Activated naive CD8-positive, alpha-beta T cell treated with anti-CD3 and anti-CD28 coated beads, Interleukin-2, amount 50 U/mL, for 24 hours (primary cell): ENCODE results near the gene ARAP1.

Source experiments
- ATAC-seq: fragments of 150-1000 bp; cut with Tn5 transposase; one replicate; pipeline ENCODE4 v1.10.0; 2021
- DNase-seq: peaks from one replicate; pipeline ENCODE4 v3.0.0; 2021
- H3K27ac Mint-ChIP-seq: one replicate; pipeline ENCODE4 v1.8.0; 2021; ENCODE audit warnings: mild to moderate bottlenecking, mixed read lengths
- H3K27me3 Mint-ChIP-seq: one replicate; pipeline ENCODE4 v1.8.0; 2021; ENCODE audit warnings: mixed read lengths
- H3K36me3 Mint-ChIP-seq: one replicate; pipeline ENCODE4 v1.8.0; 2021; ENCODE audit warnings: low read depth, mixed read lengths
- H3K4me1 Mint-ChIP-seq: one replicate; pipeline ENCODE4 v1.8.0; 2021; ENCODE audit warnings: mixed read lengths
- H3K4me3 Mint-ChIP-seq: one replicate; pipeline ENCODE4 v1.8.0; 2021; ENCODE audit warnings: mild to moderate bottlenecking, moderate library complexity, mixed read lengths
- H3K9me3 Mint-ChIP-seq: one replicate; pipeline ENCODE4 v1.8.0; 2021; ENCODE audit warnings: mixed read lengths

ARAP1 gene

DNA sequence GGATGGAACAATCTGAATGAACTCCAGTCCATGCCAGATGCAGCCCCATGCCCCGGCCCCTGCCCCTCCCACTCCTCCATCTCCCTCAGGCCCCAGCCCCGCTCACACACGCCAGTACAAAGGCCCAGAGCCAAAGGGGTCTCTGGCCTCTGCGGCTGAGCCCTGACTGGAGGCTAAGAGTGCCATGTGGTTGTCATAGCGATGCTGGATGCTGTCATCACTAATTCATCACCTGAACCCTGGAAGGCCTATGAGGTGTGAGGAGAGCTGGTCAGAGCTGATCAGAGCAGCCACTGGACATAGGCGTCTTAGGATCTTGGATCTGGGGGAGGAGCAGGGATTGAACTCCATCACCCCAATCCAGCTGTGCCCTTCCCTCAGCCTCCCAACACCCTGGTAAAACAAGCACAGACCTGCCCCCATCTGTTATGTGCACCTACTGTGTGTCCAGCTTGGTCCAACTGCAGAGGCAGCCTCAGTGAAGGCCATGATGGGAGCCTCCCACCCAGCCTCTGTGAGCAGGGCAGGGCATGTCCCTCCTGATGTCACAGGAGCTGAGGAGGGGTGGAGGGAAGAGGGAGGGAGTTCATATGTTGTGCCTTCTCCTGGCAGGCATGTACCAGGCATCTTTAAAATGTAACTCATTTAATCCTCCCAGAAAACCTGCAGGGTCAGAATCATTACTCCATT lies 94.7 kb downstream of the ARAP1 start:
- H3K9me3 Mint-ChIP-seq, result no peaks in the 10 kb centered on the region
- H3K36me3 Mint-ChIP-seq, result no peaks in the 10 kb centered on the region
- no peak for DNase-seq
- no peaks in the 10 kb centered on the region for H3K4me1 Mint-ChIP-seq
- H3K4me3 Mint-ChIP-seq, result no peak overlapping the region
- ATAC-seq, result no peak
- peaks cover 11% of the 10 kb centered on the region for H3K27me3 Mint-ChIP-seq
- H3K27ac Mint-ChIP-seq, result no peak overlapping the region

DNA sequence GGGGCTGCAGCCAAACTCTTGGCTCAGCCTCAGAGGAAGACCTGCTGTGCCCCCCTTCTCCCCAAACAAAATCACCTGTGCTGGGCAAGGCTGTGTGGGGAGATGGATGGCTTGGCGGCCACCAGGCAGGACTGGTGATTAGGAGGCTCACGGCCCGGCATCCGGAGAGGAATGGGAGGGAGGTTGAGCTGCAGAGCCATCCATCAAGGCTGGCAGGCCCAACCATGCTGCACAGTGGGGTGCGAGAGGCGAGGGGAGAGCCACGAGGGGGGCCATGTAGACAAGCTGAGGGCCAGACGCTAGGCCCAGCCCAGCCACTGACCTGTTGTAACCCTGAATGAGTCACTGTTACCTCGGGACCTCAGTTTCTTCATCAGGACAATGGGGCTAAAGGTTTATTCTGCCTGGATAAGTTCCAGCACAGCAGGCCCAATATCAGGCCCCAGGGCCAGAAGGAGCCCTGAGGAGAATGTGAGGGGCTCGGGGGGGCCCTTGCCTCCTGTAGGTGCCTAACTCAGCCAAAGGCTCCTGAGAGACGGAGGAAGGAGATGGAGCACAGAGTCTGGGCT lies 96.2 kb downstream of the ARAP1 start:
- Mint-ChIP-seq H3K36me3 (no peaks in the 10 kb centered on the region), H3K27ac (no peak overlapping the region), H3K9me3 (no peaks in the 10 kb centered on the region), H3K4me1 (no peaks in the 10 kb centered on the region), H3K27me3 (peaks cover 5% of the 10 kb centered on the region), H3K4me3 (no peak overlapping the region)
- no peak for ATAC-seq
- no peak for DNase-seq

DNA sequence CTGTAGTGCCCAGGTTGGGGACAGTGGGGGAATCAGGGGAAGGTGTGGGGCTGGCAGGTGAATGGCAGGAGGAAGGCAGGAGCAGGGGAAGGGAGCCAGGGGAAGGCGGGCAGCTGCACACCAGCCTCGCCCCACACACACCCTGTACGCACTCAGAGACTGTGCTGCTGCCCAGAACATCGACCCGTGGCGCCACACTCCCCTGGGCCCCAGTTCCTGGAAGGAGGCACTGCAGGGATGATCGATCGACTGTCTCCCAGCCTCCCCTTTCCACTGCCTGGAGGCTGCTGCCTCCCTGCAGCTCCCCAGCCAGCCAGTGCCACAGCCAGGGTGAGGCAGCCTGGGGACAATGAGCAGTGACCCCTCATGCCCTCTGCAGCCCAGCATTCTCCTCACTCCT lies 97.2 kb downstream of the ARAP1 start:
- Mint-ChIP-seq H3K4me1 (no peaks in the 10 kb centered on the region), H3K36me3 (no peaks in the 10 kb centered on the region), H3K27ac (no peak overlapping the region), H3K9me3 (no peaks in the 10 kb centered on the region), H3K27me3 (no peaks in the 10 kb centered on the region), H3K4me3 (no peak overlapping the region)
- DNase-seq (no peak), ATAC-seq (no peak)

DNA sequence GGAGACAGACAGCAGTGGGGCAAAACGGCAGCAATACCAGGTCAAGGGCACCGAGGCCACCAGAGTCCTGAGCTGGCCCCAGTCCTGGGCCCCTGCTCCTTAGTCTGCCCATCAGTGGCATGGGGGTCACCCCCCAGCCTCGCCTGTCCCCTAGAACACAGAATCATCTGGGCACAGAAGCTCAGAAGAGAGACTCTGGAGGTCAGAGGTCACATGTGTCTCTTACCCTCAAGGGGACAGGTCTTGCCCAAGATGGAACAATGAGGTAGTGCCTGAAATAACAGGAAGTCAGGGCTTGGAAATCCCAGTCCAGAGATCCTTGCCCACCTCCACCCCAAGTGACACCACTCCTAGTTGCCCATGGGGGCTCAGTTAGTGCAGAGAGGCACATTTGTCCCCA lies 98.6 kb downstream of the ARAP1 start:
- DNase-seq, result no peak
- H3K4me3 Mint-ChIP-seq, result no peak overlapping the region
- no peak overlapping the region for H3K27ac Mint-ChIP-seq
- no peaks in the 10 kb centered on the region for H3K27me3 Mint-ChIP-seq
- ATAC-seq, result no peak
- no peaks in the 10 kb centered on the region for H3K36me3 Mint-ChIP-seq
- H3K9me3 Mint-ChIP-seq, result no peaks in the 10 kb centered on the region
- H3K4me1 Mint-ChIP-seq, result no peaks in the 10 kb centered on the region

DNA sequence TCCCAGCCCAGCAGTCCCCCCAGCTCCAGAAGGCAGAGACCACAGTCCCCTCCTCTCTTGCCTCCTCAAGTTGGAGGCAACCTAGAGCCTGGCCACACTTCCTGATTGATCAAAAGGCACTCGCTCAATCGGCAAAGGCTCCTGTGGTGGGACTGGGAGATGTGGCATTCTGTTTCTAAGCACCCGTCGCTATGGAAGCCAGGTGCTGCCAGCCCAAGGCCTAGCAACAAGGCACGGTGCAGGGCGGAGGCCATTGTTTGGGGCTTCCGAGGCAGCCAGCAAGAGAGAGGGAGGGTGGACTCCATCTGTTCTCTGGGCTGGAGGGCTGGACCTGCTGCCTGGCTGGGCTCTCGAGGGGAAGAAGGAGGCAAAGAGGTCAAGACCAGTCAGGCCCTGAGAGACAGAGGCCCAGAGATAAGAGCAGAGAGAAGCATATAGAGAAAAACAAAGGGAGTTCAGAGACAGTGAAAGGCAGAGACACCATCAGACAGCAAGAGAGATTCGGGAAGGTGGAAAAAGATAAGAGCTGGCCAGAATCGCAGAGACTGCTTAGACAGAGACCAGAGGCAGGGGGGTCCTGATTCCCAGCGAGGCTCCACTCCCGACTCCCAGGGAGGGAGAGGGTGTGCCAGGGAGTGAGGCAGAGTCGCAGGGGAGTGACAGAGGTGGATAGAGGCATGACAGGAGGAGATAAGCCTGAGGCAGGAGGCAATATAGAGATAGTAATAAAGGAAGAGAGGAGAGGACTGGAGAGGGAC lies 99.2 kb downstream of the ARAP1 start:
- H3K9me3 Mint-ChIP-seq, result no peaks in the 10 kb centered on the region
- no peak overlapping the region for H3K4me3 Mint-ChIP-seq
- DNase-seq (no peak), ATAC-seq (no peak)
- no peaks in the 10 kb centered on the region for H3K4me1 Mint-ChIP-seq
- no peak overlapping the region for H3K27ac Mint-ChIP-seq
- no peaks in the 10 kb centered on the region for H3K27me3 Mint-ChIP-seq
- no peaks in the 10 kb centered on the region for H3K36me3 Mint-ChIP-seq

DNA sequence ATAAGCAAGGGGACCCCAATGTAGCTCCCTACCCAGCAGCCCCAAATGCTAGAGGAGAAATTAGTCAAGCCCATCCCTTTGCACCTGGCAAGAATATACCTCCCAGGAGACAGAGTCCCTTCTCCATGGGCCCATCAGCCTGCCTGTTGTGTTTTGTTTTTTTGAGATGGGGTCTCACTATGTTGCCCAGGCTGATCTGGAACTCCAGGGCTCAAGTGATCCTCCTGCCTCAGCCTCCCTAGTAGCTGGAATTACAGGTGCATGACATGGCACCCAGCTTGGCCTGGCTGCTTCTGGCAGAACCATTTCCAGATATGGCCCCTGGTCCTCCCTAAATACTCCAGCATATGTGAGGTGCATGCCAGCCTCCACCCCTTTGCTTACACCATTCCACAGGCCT lies 100.1 kb downstream of the ARAP1 start:
- Mint-ChIP-seq H3K9me3 (no peaks in the 10 kb centered on the region), H3K36me3 (no peaks in the 10 kb centered on the region), H3K4me3 (no peak overlapping the region), H3K27ac (no peak overlapping the region), H3K4me1 (no peaks in the 10 kb centered on the region), H3K27me3 (no peaks in the 10 kb centered on the region)
- no peak for ATAC-seq
- DNase-seq, result no peak

DNA sequence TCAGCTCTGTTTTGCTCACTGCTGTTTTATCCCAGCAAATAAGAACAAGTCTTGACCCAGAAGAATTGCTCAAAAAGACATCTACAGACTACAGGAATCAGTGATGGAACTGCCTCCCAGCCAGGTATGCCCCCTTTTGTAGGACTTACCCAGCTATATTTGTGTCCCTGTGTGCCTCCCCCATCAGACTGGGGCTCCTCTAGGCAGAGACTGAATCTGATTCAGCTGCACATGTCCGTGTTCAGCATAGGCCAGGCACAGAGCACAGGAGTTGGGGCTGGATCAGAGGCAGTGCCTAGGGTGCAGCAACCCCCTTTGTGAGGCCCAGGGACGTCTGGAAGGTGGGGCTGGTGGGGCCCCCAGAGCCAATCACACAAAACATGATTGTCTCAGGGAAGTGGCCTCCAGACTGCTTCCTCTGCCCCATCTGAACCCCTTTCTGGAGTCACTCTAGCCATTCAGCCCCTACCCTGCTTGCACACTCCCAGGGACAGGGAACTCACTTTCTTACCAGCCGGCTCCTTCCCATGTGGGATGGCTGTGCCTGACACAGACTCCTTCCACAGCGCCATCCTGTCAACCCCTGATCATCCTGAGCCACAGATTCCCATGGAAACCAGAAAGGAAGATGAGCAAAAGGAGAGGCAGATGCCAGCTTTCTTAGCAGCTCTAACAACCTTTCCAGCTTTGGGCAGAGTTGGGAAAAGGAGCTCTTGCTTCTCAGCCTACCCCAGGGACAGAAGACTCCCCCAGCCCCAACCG lies 102.8 kb downstream of the ARAP1 start:
- ATAC-seq, result no peak
- no peaks in the 10 kb centered on the region for H3K36me3 Mint-ChIP-seq
- no peaks in the 10 kb centered on the region for H3K4me1 Mint-ChIP-seq
- no peaks in the 10 kb centered on the region for H3K9me3 Mint-ChIP-seq
- no peak overlapping the region for H3K4me3 Mint-ChIP-seq
- H3K27ac Mint-ChIP-seq, result no peak overlapping the region
- no peak for DNase-seq
- no peaks in the 10 kb centered on the region for H3K27me3 Mint-ChIP-seq

DNA sequence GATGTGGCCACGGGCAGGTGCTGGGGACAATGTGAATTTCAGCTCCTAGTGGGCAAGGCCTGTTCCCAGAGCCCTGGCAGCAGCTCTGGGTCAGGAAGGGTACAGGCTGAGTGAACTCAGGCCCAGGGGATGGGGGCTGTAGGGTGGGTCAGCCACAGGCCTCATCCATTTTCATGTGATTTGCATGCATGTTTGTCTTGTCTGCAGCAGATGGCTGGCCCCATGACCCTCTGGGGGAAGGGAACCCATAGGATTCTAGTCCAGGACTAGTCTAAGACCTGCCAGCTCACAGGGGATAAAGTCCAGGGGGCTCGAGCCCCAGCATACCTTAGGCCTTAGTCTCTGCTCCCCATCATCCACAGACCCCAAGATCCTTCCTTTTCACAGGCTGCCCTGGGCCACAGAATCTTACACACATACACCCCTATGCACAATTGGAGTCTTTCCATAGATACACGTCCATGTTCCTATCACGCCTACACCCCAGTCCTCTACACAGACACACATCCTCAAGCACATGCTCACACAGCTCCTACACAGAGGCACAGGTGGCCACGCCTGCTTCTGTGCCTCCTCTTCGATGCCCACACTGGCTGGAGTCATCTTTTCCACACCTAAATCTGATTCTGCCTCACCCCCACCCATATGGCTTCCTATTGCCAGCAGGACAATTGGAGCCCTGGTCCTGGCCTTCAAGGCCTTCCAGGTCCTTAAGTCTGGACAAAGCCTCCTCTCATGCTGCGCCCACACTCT lies 103.6 kb downstream of the ARAP1 start:
- DNase-seq, result no peak
- no peak for ATAC-seq
- Mint-ChIP-seq H3K27me3 (peaks cover 4% of the 10 kb centered on the region), H3K4me3 (no peak overlapping the region), H3K36me3 (no peaks in the 10 kb centered on the region), H3K27ac (no peak overlapping the region), H3K9me3 (no peaks in the 10 kb centered on the region), H3K4me1 (peaks cover 3% of the 10 kb centered on the region)

DNA sequence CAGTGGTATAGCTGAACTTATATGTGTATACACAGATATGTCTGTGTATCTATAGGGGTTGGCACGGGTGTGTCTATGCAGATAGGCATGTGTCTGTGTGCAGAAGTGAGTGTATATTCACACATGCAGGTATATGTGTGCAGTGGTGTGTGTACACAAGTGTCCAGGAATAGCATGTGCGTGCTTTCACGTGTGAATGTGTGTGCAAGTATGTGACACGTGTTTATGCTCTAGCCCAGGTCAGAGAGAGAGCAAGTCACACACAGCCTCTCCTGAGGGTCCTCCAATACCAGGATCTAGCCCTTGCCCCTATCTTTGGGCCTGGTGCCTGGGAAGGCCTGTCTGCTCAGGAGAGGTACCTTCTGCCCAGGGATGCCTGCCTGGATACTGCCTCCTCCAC lies 104.3 kb downstream of the ARAP1 start:
- Mint-ChIP-seq H3K4me1 (peaks cover 4% of the 10 kb centered on the region), H3K27me3 (peaks cover 4% of the 10 kb centered on the region), H3K9me3 (no peaks in the 10 kb centered on the region), H3K27ac (no peak overlapping the region), H3K36me3 (no peaks in the 10 kb centered on the region), H3K4me3 (no peak overlapping the region)
- no peak for DNase-seq
- ATAC-seq, result no peak

DNA sequence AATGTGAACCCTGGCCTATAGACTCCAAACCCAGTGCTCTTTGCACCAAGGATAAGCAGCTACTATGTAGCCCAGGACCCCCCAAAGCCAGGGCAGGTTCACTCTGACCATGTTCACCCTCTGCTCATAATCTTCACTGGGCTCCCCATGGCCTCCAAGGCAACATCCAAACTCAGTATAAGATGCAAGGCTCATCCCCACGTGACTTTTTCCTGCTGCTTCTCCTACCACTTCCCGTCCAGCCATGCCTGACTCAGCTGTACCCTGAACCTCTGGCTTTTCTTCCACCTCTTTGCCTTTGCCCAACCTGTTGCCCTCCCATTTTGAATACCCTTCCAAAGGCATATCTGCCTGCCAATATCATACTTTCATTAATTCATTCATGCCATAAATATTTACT lies 105.7 kb downstream of the ARAP1 start:
- Mint-ChIP-seq H3K4me1 (peaks cover 4% of the 10 kb centered on the region), H3K4me3 (no peak overlapping the region), H3K27me3 (peaks cover 6% of the 10 kb centered on the region), H3K27ac (no peak overlapping the region), H3K36me3 (no peaks in the 10 kb centered on the region), H3K9me3 (no peaks in the 10 kb centered on the region)
- DNase-seq (no peak), ATAC-seq (no peak)

DNA sequence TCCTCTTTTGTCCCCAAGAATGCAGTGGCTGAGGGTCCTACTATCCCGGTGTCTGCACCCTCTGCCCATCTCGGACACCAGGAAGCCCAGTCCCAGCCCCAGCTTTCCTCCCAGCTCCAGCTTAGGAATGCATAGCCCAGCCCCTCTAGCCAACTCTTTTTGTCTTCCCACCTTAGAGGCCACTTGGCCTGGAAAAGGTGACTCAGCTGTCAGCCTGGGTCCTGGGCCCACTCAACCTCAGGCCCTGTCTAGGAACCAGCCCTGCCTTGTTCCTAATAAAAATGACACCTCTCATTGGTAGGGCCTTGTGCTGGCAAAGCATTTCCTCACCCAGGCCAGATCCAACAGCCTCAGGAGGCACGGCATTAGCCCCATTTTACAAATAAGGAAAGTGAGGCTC lies 106.2 kb downstream of the ARAP1 start:
- no peak overlapping the region for H3K27ac Mint-ChIP-seq
- no peaks in the 10 kb centered on the region for H3K9me3 Mint-ChIP-seq
- DNase-seq (no peak), ATAC-seq (no peak)
- peaks cover 4% of the 10 kb centered on the region for H3K4me1 Mint-ChIP-seq
- no peak overlapping the region for H3K4me3 Mint-ChIP-seq
- no peaks in the 10 kb centered on the region for H3K36me3 Mint-ChIP-seq
- peaks cover 6% of the 10 kb centered on the region for H3K27me3 Mint-ChIP-seq

DNA sequence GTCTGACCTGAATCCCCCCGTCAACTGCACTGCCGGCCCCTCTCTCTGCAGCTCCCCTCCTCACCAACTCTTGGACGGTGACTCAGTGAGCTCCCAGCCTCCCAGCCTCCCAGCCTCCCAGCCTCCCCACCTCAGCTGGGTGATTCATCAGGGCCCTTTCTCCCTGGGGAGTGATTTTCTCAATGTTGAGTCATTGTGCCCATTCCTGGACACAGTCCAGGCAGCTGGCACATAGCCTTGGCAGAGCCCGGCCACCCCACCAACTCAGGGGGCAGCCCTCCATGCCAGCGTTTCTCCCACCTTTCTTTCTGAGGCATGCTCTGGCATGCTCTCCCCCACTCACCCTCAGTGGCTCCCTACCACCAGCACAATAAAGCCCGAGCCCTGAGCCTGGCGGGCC lies 108.7 kb downstream of the ARAP1 start:
- Mint-ChIP-seq H3K27ac (no peak overlapping the region), H3K9me3 (no peaks in the 10 kb centered on the region), H3K4me1 (peaks cover 4% of the 10 kb centered on the region), H3K4me3 (no peak overlapping the region), H3K36me3 (no peaks in the 10 kb centered on the region), H3K27me3 (peaks cover 6% of the 10 kb centered on the region)
- no peak for DNase-seq
- ATAC-seq, result no peak

DNA sequence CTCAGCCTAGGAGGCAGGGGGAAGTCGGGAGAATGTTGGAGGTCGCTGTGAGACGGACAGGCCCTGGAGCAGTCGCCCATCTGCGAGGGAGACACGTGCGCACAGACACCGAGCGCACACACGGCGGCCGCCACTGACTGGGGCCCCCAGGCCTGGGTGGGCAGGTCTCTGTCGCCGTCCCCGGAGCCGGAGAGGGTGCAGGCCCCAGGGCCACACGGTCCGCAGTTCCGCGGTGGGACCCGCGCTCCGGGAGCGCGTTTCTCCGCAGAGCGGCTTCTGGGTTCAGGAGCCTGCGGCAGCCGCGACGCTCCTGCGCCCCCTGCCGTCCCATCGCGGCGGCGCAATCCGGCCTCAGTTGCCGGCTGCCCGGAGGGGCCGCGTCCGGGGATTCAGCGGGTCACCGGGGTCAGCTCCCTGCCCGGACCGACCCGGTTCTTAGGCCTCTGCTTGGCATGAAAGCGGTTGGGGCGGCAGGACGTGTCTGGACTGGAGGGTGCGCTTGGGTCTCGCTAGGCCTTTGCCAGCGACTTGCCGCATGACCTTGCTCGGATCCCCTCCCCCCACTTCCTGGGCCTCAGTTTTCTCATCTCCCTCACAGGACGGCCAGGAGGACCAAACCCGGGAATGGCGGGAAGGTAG lies 109.2 kb downstream of the ARAP1 start:
- DNase-seq, result peak; percentile 75
- Mint-ChIP-seq H3K9me3 (no peaks in the 10 kb centered on the region), H3K4me3 (no peak overlapping the region), H3K27ac (no peak overlapping the region), H3K36me3 (no peaks in the 10 kb centered on the region), H3K4me1 (peaks cover 4% of the 10 kb centered on the region), H3K27me3 (peaks cover 6% of the 10 kb centered on the region)
- ATAC-seq, result peak; percentile 76
